HG03159 (cell line): ENCODE data around the gene ZRANB1.
"Not testable (repeated sequence)": the region's sequence is repeated elsewhere in the genome, so short reads cannot be mapped to it uniquely, and the experiment has no call there.

Experiments
- ATAC-seq: cut with Tn5 transposase; IDR thresholded peaks from one replicate; pipeline ENCODE4 v1.9.1; 2021; ENCODE audit warnings: mild to moderate bottlenecking, moderate library complexity; ENCODE audit not compliant: unreplicated experiment

Gene ZRANB1

GRCh38 chr10:124962421-124962820, 20.5 kb downstream of the ZRANB1 start:
- no peak for ATAC-seq

DNA sequence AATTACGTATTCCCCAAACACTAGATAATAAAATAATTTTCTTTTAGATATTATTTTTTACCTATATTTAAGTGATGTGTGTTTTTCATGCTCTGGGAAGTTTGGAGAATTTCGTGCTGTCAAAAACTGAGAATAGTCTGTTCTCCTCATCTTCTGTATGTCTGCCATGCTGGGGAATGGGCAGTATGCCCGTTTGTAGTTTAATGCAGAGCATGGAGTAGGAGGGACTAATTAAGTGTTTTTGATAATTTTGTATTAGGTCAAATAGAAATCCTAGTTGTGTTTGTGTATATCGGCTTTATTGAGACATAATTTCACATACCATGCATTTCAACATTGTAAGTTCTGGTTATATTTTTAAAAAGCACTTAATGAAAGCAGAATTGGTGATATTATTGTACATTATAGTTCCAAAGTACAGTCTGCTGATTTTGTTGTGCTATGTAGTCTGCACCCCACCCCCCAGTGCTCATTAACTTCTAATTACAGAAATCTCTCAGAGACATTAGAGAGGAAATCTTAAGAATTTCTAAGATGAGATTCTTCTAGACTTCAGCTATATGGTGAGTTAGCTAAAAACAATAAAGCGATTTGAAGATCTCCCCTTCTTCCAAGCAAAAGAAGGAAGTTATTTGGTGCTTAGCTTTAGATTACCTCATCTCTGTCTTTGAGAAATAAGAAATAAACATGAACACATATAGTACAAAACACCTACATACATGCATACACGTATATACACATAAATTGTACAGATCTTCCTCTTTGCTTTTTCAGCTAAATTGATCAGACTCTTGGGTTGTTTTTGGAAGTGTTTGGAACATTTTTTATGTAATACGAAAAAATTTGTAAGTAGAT, 22.2 kb downstream of the ZRANB1 start:
- ATAC-seq: no peak

DNA sequence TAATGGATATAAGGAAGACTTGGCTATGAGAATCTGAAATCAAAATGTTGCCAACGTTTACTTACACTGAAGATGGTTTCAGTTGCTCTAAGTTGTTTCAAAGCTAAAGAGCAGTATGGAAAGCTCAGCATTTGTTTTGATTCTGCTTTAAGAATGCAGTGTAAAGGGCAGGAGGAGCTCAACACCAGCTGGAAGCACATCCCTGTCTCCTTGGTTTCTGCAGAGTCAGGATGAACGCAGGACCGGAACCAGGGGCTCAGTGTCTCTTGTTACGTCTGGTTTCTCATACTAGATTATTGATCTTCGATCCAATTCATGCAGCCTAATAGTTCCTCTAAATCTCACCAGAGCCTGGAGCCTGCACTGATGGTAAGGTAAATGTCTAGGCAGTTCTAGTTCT, 24.1 kb downstream of the ZRANB1 start:
- ATAC-seq: no peak

GRCh38 chr10:124967255-124967654, 25.3 kb downstream of the ZRANB1 start:
- no peak for ATAC-seq

GRCh38 chr10:124971276-124971675, 29.4 kb downstream of the ZRANB1 start:
- ATAC-seq: no peak

DNA sequence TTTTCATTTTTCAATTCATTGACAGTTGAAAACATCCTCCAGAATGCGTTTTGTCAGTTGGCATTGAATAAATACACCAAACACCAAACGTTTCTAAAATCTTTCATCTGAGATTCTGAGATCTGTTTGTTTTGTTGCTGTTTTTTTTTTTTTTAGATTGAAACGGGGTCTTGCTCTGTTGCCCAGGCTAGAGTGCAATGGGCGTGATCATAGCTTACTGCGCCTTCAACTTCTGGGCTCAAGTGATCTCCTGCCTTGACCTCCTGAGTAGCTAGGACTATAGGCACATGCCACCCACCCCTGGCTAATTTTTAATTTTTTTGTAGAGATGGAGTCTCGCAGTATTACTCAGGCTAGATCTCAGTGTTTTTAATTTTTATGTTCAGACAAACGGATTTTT, 30.7 kb downstream of the ZRANB1 start:
- ATAC-seq: no peak

DNA sequence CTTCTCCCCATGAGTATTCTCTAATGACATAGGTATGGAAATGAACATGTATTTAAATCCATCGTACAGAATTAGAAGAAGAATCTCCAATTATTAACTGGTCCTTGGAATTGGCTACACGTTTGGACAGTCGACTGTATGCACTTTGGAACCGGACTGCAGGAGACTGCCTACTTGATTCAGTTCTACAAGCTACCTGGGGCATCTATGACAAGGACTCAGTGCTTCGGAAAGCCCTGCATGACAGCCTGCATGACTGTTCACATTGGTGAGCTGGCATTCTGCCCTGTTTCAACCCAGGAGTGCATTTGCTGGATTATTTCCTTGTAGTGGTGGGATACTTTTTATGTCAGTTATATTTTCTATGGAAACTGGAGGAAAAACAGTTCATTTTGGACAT, 32.2 kb downstream of the ZRANB1 start:
- no peak for ATAC-seq

DNA sequence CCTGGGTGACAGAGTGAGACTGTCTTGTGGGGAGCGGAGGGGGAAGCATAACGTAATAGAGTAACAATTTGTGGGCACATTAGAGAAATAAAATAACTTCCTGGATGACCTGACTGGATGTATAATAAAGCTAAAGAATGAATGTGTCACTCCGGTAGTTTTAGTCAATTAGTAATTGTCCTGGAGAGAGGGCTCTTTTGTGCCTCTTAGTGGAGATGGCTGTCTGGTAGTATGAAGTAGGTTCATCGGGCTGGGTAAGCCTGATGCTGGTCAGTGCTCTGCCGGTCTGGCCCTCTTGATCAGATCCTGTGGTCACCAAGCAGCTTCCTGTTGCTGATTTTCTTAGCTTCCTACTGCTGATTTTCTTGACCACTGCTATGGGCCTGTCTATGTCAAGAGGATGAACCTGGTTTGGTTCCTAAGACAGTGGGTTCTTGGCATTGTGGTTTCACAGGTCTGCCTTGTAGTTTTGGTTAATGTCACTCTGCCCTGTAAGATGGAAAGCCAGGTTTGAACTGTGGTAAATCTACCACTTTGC, 34.1 kb downstream of the ZRANB1 start:
- no peak for ATAC-seq

DNA sequence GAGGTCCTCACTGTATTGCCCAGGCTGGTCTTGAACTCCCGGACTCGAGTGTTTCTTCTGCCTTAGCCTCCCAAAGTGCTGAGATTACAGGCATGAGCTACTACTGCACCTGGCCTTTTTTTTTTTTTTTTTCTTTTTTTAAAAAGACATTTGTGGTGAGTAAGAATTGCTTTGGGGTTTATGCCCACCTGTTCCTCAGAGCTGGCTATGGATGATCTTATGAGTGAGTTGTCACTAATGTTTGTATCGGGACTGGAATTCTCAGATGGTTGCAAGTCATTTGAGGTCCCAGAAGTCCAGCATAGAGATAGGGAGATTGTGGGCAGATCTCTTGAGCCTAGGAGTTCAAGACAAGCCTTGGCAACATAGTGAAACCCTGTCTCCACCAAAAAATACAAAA, 35.2 kb downstream of the ZRANB1 start:
- ATAC-seq: no peak

GRCh38 chr10:124977648-124978375, 35.9 kb downstream of the ZRANB1 start:
- ATAC-seq: no peak

- no peak for ATAC-seq
Measured at GRCh38 chr10:124978376-124978725, 36.4 kb downstream of the ZRANB1 start.

- ATAC-seq: no peak
Measured at GRCh38 chr10:124983321-124983720, 41.4 kb downstream of the ZRANB1 start.

DNA sequence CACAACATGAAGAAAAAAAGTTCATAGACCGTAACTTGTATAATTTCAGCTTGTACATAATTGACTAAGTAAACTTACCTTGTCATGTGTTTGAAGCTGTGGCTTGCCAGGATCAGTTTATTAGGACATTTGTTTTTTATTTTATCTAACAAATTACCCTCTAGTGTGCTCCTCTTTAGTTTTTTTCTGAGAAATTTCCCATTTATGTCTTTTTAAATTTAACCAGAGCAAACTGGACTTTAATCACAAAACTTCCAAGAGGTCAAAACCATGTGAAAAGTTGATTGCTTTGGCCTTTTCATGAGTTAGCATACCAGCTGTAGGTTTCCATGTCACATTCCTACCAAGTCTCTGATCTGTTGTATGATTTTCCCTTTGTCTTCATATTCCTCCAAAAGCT, 42.5 kb downstream of the ZRANB1 start:
- ATAC-seq: no peak

GRCh38 chr10:124985162-124985561, 43.2 kb downstream of the ZRANB1 start:
- ATAC-seq: no peak

DNA sequence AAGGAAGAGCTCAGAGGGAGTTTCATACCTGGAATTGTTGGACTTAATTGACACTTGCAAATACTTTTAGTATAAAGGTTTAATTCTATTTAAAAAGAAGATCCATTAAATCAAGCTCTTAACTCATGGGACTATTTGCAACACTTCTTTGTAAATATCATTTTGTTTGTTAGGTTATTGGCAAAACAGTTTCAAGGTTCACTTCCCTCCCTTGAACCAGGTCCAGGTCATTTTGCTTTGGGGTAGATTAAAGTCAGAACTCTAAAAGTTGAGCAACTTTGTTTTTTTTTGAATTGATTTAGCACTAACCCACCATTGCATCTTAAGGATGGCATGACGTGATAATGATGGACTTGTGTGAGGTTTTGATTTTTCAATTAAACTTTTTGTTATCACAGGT, 45.9 kb downstream of the ZRANB1 start:
- no peak for ATAC-seq

- ATAC-seq: not testable (repeated sequence)
Measured at GRCh38 chr10:124988753-124989152, 46.8 kb downstream of the ZRANB1 start.

- no peak for ATAC-seq
Measured at GRCh38 chr10:124989526-124989925, 47.6 kb downstream of the ZRANB1 start.

DNA sequence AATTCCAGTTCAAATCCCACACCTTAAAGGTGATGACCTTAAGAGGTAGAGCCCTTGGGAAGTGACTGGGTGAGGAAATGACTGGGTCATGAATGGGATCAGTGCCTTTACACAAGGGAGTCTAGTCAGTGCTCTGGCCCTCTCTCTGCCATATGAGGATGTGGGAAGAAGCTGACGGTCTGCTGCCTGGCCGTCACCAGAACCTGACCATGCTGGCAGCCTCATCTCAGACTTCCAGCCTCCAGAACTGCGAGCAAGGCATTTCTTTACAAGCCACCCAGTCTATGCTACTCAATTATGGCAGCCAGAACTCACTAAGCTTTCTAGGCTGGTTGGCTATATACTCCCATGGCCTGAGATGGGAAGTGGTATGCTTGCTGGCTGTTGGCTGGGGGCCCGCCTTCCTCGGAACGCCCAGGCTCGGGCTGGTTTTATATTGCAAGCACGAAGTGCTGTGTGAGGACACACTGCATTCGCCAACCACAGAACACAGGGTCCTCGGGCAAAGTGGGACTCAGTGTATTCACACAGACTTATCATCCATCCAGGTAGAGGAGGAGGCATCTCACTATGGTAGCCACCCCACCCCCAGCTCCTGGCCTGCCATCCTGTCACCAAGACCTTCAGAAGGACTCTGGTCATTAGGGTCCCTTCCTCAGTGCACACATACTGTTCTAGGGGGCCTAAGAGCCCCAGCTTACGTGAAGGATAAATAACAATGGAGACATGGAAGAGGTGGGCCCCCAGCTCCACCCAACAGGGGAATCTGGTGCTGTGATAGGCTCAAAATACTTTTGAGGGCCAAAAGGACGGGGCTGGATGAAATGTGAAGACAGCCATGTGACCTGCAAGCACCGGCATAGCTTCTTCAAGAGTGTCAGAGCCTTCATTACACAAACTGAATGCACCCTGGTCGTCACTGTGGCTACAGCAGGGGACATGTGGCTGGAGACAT, 49.0 kb downstream of the ZRANB1 start:
- no peak for ATAC-seq

GRCh38 chr10:124991835-124992234, 49.9 kb downstream of the ZRANB1 start:
- no peak for ATAC-seq

DNA sequence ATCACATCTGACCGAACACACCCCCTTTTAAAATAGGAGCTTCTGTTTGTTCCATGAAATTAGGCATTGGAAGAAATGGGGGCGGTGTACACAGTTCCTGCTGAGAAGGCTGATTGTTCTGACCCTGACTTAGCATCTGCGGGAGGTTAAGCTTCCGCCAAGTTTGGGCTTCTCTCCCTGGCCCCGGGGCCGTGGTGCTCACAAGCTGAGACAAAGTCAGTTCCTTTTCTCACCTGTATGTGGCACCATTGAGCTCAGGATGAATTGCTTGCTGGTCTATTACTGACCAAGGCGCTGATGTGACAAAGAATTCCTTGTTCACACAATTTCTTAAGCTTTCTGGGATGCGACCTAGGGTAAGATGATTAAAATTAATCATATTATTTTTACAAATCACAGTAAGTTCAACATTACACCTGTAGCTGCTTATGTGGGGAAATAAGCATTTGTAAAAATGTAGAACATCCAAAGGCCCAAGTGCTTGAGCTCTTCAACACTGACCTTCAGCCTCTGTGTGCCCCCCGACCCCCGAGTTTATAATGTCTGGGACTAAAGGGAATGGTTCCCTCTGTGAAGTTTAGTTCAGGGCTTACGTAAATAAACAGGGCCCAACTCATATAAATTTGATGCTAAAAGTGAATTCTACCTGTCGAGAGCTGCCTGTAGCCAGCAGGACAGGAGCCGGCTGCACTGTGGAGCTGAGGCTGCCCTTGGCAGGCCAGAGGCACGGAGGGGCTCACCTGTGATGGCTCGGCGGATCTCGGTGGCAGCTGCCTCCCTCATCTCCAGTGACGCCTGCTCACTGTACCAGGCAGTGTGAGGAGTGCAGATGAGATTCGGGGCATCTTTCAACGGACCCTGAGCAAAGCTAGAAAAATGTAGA, 50.8 kb downstream of the ZRANB1 start:
- no peak for ATAC-seq
